DMS 273 (cell line): ENCODE measurements around the gene INSM1.

Experiments
- DNase-seq: peaks from one replicate; lab custom pipeline; 2025; ENCODE audit not compliant: unreplicated experiment; lab: John Stamatoyannopoulos, UW

Gene INSM1

DNA sequence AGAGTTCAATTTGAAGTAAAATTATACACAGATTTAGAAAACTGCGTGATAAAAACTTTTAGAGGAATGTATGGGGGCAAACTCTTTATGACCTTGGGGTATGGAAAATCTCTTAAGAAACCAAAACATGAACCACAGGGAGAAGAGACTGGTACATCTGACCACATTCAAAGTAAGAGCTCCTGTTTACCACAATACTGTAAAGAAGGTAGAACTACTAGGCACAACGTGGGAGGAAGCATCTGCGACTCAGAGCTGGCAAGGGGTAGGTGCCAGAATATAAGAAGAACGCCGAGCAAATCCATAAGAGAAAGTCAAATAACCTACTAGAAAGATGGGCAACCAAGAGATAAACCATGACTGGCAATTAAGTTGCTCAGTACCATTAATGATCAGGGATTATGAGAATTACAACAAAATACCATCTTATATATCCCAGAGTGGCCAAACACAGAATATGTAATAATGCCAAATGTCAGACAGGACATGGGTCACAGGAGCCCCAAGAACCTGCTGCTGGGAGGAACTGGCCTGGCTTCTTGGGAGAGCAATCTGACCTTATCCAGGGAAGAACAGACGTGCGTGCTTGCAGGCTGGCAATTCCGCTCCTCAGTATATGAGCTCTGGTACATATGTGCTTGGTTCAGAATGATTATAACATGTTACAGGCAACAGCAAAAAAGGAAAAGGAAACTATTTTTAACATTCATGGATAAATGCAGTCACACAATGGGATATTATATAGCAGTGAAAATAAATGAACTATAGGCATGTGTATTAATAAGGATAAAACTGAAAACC lies 50.2 kb downstream of the INSM1 start:
- DNase-seq = no peak
